GM12878 (cell line): ENCODE measurements around the gene ANXA4. TPM values are rescaled to one million over a fixed set of nuclear protein-coding genes. Genes with fewer than 3 reads are reported as not detected.

Experiments used
- ATAC-seq: fragments of 200-7000 bp; cut with Tn5 transposase; 3 replicates; pipeline ENCODE4 v1.9.1; 2020; ENCODE audit warnings: mild to moderate bottlenecking, moderate library complexity
- BruUV-seq: library from RNA; stranded (reverse); fragments of 400-500 nt; replicated peaks from 2 replicates; lab custom pipeline; 2021; lab: Mats Ljungman, UMichigan
- CTCF ChIA-PET: fragments of 300-600 bp; sonication (Branson Sonifier 250); formaldehyde crosslinking; extraction: SDS; loops from one replicate; lab custom pipeline; 2021; ENCODE audit warnings: inconsistent platforms; lab: Yijun Ruan, JAX
- POLR2A ChIA-PET: fragments of 350-600 bp; formaldehyde crosslinking; extraction: SDS; loops from one replicate; lab custom pipeline; 2021; ENCODE audit warnings: inconsistent platforms; lab: Charles Lee
- RAD21 ChIA-PET: fragments of 300-600 bp; sonication (Branson Sonifier 250); formaldehyde crosslinking; loops from one replicate; lab custom pipeline; 2023; ENCODE audit warnings: antibody characterized with exemption; ENCODE audit not compliant: unreplicated experiment; lab: Charles Lee
- SMC1A ChIA-PET: fragments of 300-600 bp; sonication (Branson Sonifier 250); formaldehyde crosslinking; loops from one replicate; lab custom pipeline; 2023; ENCODE audit not compliant: unreplicated experiment, uncharacterized antibody; lab: Charles Lee
- DNase-seq: peaks from one replicate; pipeline ENCODE4 v3.0.0-alpha.2; 2011; ENCODE audit warnings: low read depth, low spot score
- FAIRE-seq: peaks from 3 replicates; lab custom pipeline; 2011; peaks lifted over from hg19 to GRCh38; lab: Jason Lieb, UNC
- H2AFZ ChIP-seq: 2 replicates; pipeline ENCODE4 v1.6.0; 2011; ENCODE audit warnings: low read depth, low read length, control low read depth; ENCODE audit not compliant: control insufficient read depth
- H3K27ac ChIP-seq: 2 replicates; pipeline ENCODE4 v1.5.1; 2011; ENCODE audit warnings: control low read depth; ENCODE audit not compliant: control insufficient read depth, insufficient read depth
- H3K27me3 ChIP-seq, 2 experiments: replicated peaks in 1 of 2; 2 replicates each; pipeline versions ENCODE4 v1.6.0 to v1.6.1; 2011; ENCODE audit warnings: low read length in 1 of 2; ENCODE audit not compliant: control insufficient read depth in 2 of 2, insufficient read depth in 2 of 2
- H3K36me3 ChIP-seq, 2 experiments: 2 replicates each; pipeline ENCODE4 v1.5.1; 2011; ENCODE audit warnings: low read length in 1 of 2; ENCODE audit not compliant: control insufficient read depth in 2 of 2, insufficient read depth in 2 of 2
- H3K4me1 ChIP-seq: 2 replicates; pipeline ENCODE4 v1.6.1; 2011; ENCODE audit warnings: mild to moderate bottlenecking, low read length, moderate library complexity, mixed read lengths; ENCODE audit not compliant: control insufficient read depth, insufficient read depth
- H3K4me2 ChIP-seq: 2 replicates; pipeline ENCODE4 v1.6.0; 2011; ENCODE audit warnings: control low read depth; ENCODE audit not compliant: control insufficient read depth, insufficient read depth
- H3K4me3 ChIP-seq: fragments of 200-600 bp; sonication (generic); 2 replicates; pipeline ENCODE4 v1.5.1; 2016
- H3K79me2 ChIP-seq: 2 replicates; pipeline ENCODE4 v1.6.0; 2011; ENCODE audit warnings: low read length; ENCODE audit not compliant: control insufficient read depth, insufficient read depth
- H3K9ac ChIP-seq: 2 replicates; pipeline ENCODE4 v1.8.0; 2011; ENCODE audit warnings: low read length, control low read depth, mixed read lengths; ENCODE audit not compliant: control insufficient read depth, insufficient read depth
- H3K9me3 ChIP-seq: replicated peaks from 3 replicates; pipeline ENCODE4 v1.5.1; 2011; ENCODE audit warnings: mild to moderate bottlenecking, low read length; ENCODE audit not compliant: control insufficient read depth, insufficient read depth
- H4K20me1 ChIP-seq: 2 replicates; pipeline ENCODE4 v1.6.0; 2011; ENCODE audit not compliant: control insufficient read depth, insufficient read depth
- BCL11A ChIP-seq: IDR thresholded peaks from 2 replicates; pipeline ENCODE4 v1.6.1; 2011; ENCODE audit warnings: low read depth, low read length
- BCLAF1 ChIP-seq: fragments of 450-650 bp; IDR thresholded peaks from 2 replicates; pipeline ENCODE4 v1.6.1; 2017; ENCODE audit warnings: antibody characterized with exemption, mild to moderate bottlenecking, moderate library complexity
- CBX5 ChIP-seq: sonication (generic); IDR thresholded peaks from 2 replicates; pipeline ENCODE4 v1.6.1; 2016; ENCODE audit warnings: low read depth, moderate library complexity, mild to moderate bottlenecking, inconsistent platforms
- NR2F1 ChIP-seq: fragments of 450-650 bp; conservative IDR thresholded peaks from 2 replicates; pipeline ENCODE4 v1.6.1; 2017; ENCODE audit warnings: mild to moderate bottlenecking
- POLR2A ChIP-seq: IDR thresholded peaks from 2 replicates; pipeline ENCODE4 v1.6.1; 2011; ENCODE audit warnings: low read depth, mild to moderate bottlenecking, low read length
- RELA ChIP-seq: fragments of 450-650 bp; IDR thresholded peaks from 2 replicates; pipeline ENCODE4 v1.8.0; 2014; ENCODE audit warnings: borderline replicate concordance; ENCODE audit not compliant: partially characterized antibody
- SMAD1 ChIP-seq: fragments of 450-650 bp; IDR thresholded peaks from 2 replicates; pipeline ENCODE4 v1.6.1; 2018; ENCODE audit warnings: mild to moderate bottlenecking, low read depth; ENCODE audit not compliant: partially characterized antibody
- SMC3 ChIP-seq: IDR thresholded peaks from 2 replicates; pipeline ENCODE4 v1.6.1; 2011; ENCODE audit warnings: low read length, improper control_type of control experiment, borderline replicate concordance
- ZBTB4 ChIP-seq: fragments of 450-650 bp; formaldehyde crosslinking; IDR thresholded peaks from 2 replicates; pipeline ENCODE4 v1.4.0; 2022; ENCODE audit warnings: mild to moderate bottlenecking, moderate library complexity
- ZNF384 ChIP-seq: IDR thresholded peaks from 2 replicates; pipeline ENCODE4 v1.6.1; 2012; ENCODE audit warnings: low read depth, mild to moderate bottlenecking, low read length, improper control_type of control experiment, borderline replicate concordance
- ZNF622 ChIP-seq: fragments of 450-650 bp; IDR thresholded peaks from 2 replicates; pipeline ENCODE4 v1.6.1; 2017; ENCODE audit warnings: mild to moderate bottlenecking, inconsistent platforms
- WGBS: methylation state at CpG from one replicate; pipeline ENCODE4 v1.1.6; 2016; ENCODE audit warnings: low lambda C conversion rate; ENCODE audit not compliant: insufficient replicate concordance, insufficient coverage; ENCODE audit errors: missing lambda C conversion rate; 5-methylcytosine and 5-hydroxymethylcytosine counted together
- in situ Hi-C: fragments of 300-500 bp; cut with MboI; formaldehyde crosslinking; loops from 9 replicates; pipeline ENCODE4 v1.14.3; 2018; ENCODE audit warnings: mixed read lengths
- intact Hi-C: fragments of 100-400 bp; cut with micrococcal nuclease; formaldehyde crosslinking; loops from one replicate; pipeline ENCODE4 v1.14.2; 2022; ENCODE audit not compliant: unreplicated experiment
- polyA plus RNA-seq, 11 experiments: library from polyadenylated mRNA; depleted of rRNA in 4 of 11; unstranded in 6 of 11; stranded (reverse) in 5 of 11; fragments of >200 nt; fragmentation: Nextera tagmentation in 4 of 11; fragmentation: Illumina TruSeq in 1 of 11; extraction: Ambion mirVana in 4 of 11; extraction: Trizol in 1 of 11; gene quantifications; 1 replicate in 1 of 11; 2 replicates in 10 of 11; pipeline versions ENCODE4 v1.2.1 to v1.2.3, GENCODE V29; 2011 to 2016; ENCODE audit warnings: inconsistent platforms in 2 of 11, missing spikeins in 2 of 11, low read depth in 1 of 11
- total RNA-seq, 4 experiments: library from RNA; depleted of rRNA in 3 of 4; stranded (reverse); fragments of >200 nt in 3 of 4; fragmentation: Illumina TruSeq in 1 of 4; extraction: Trizol in 1 of 4; gene quantifications; 2 replicates each; pipeline versions ENCODE4 v1.2.1 to v1.2.3, GENCODE V29; 2013 to 2021

ANXA4 gene
- total and polyA plus RNA-seq, 10 of the 15 experiments (the other 5 are each of a cell fraction or from before 2014, with no cell fraction given), result 16.3 to 97.2 (median 71.0) TPM

- Histone ChIP-seq H2AFZ (no peak overlapping the region), H3K79me2 (peaks cover 9% of the 10 kb centered on the region), H3K27me3 (no peaks in the 10 kb centered on the region), H3K36me3 (peaks cover 2 to 6% of the 10 kb centered on the region in 2 experiments; a peak in 2 of 4 replicates), H3K9me3 (no peaks in the 10 kb centered on the region), H3K4me1 (peaks cover 39% of the 10 kb centered on the region), H4K20me1 (no peaks in the 10 kb centered on the region), H3K4me3 (no peak overlapping the region), H3K4me2 (no peak overlapping the region), H3K27ac (peak overlapping the region; percentile 9; the same call in 1 of the 2 replicates), H3K9ac (no peak overlapping the region)
- BruUV-seq, result no TSS peak
- ChIA-PET CTCF (interaction anchor here (0.8 to 3.3 kb wide), 14 partner anchors 9 to 54 kb away, joined by 3 to 17 read pairs (median 5); no protein-coding TSS in a partner anchor), SMC1A (interaction anchor here (0.8 to 8.6 kb wide), 16 partner anchors 9 to 55 kb away, joined by 3 to 164 read pairs (median 9); partner anchors contain the start of gene ANXA4), POLR2A (interaction anchor here (0.6 to 2.6 kb wide), 18 partner anchors 8 to 420 kb away, joined by 3 to 22 read pairs (median 4); partner anchors contain the start of gene ANXA4), RAD21 (interaction anchor here (0.7 to 3.7 kb wide), 16 partner anchors 9 to 55 kb away, joined by 3 to 39 read pairs (median 6); partner anchors contain the start of gene ANXA4)
- DNase-seq (no peak), ATAC-seq (peak; percentile 11), FAIRE-seq (no peak)
- intact Hi-C loops, result no loop called here
- 71% methylated on average over 2 of the region's 2 CpGs for WGBS
- in situ Hi-C loops, result no loop called here
- TF ChIP-seq BCLAF1 (no peak), SMAD1 (no peak), RELA (no peak), ZBTB4 (CRISPR knock-in tag) (no peak), ZNF384 (no peak), NR2F1 (no peak), SMC3 (no peak), POLR2A (no peak), ZNF622 (no peak), BCL11A (no peak), CBX5 (no peak)
These were observed 20.1 kb downstream of the ANXA4 start for GRCh38 chr2:69762025-69762424.
